GM23338 (cell line): ENCODE results near the gene C11orf98. TPM values are rescaled to one million over a fixed set of nuclear protein-coding genes. Genes with fewer than 3 reads are reported as not detected.
A peak's percentile ranks its signal among the peaks of the same experiment; 100 is the strongest.

Source experiments
- ATAC-seq: fragments of 200-7000 bp; cut with Tn5 transposase; 3 replicates; pipeline ENCODE4 v1.9.1; 2020
- DNase-seq: peaks from one replicate; pipeline ENCODE4 v3.0.0-alpha.2; 2015; ENCODE audit warnings: low spot score
- H2AFZ ChIP-seq: fragments of 200-600 bp; sonication (generic); 2 replicates; pipeline ENCODE4 v1.8.0; 2016; ENCODE audit warnings: antibody characterized with exemption, mild to moderate bottlenecking, moderate library complexity
- H3F3A ChIP-seq: fragments of 200-600 bp; sonication (generic); replicated peaks from 2 replicates; pipeline ENCODE4 v1.8.0; 2017; ENCODE audit warnings: antibody characterized with exemption, mixed run types, low read depth
- H3K27ac ChIP-seq: fragments of 200-600 bp; sonication (generic); 2 replicates; pipeline ENCODE4 v1.6.1; 2016; ENCODE audit warnings: low read depth
- H3K27me3 ChIP-seq: fragments of 200-600 bp; sonication (generic); 2 replicates; pipeline ENCODE4 v1.8.0; 2016; ENCODE audit warnings: mild to moderate bottlenecking, mixed run types, moderate library complexity; ENCODE audit not compliant: insufficient read depth
- H3K36me3 ChIP-seq: fragments of 200-600 bp; sonication (generic); 2 replicates; pipeline ENCODE4 v1.8.0; 2016; ENCODE audit warnings: mild to moderate bottlenecking; ENCODE audit not compliant: insufficient read depth
- H3K4me1 ChIP-seq: fragments of 200-600 bp; sonication (generic); 2 replicates; pipeline ENCODE4 v1.8.0; 2016; ENCODE audit warnings: mild to moderate bottlenecking, moderate library complexity; ENCODE audit not compliant: insufficient read depth
- H3K4me2 ChIP-seq: fragments of 200-600 bp; sonication (generic); 2 replicates; pipeline ENCODE4 v1.7.1; 2017; ENCODE audit warnings: mixed run types
- H3K4me3 ChIP-seq: fragments of 200-600 bp; sonication (generic); 2 replicates; pipeline ENCODE4 v1.6.1; 2016; ENCODE audit warnings: mixed run types
- H3K79me2 ChIP-seq: fragments of 200-600 bp; sonication (generic); replicated peaks from 2 replicates; pipeline ENCODE4 v1.8.0; 2017; ENCODE audit warnings: mild to moderate bottlenecking; ENCODE audit not compliant: insufficient read depth
- H3K9me2 ChIP-seq: fragments of 200-600 bp; sonication (generic); 2 replicates; pipeline ENCODE4 v1.8.0; 2017; ENCODE audit not compliant: insufficient read depth
- H4K20me1 ChIP-seq: fragments of 200-600 bp; sonication (generic); replicated peaks from 2 replicates; pipeline ENCODE4 v1.8.0; 2017; ENCODE audit warnings: mild to moderate bottlenecking; ENCODE audit not compliant: insufficient read depth
- H3K27ac Mint-ChIP-seq: 2 replicates; pipeline ENCODE4 v1.8.0; 2020; ENCODE audit warnings: inconsistent platforms, mild to moderate bottlenecking, moderate library complexity, mixed read lengths
- H3K27me3 Mint-ChIP-seq: 3 replicates; pipeline ENCODE4 v1.8.0; 2022; ENCODE audit warnings: low read depth, mild to moderate bottlenecking, moderate library complexity, mixed read lengths, inconsistent platforms; ENCODE audit not compliant: insufficient read depth, poor library complexity
- H3K36me3 Mint-ChIP-seq: 3 replicates; pipeline ENCODE4 v1.8.0; 2021; ENCODE audit warnings: low read depth, mild to moderate bottlenecking, inconsistent platforms, moderate library complexity, mixed read lengths
- H3K4me1 Mint-ChIP-seq: 3 replicates; pipeline ENCODE4 v1.8.0; 2020; ENCODE audit warnings: mild to moderate bottlenecking, inconsistent platforms, mixed read lengths
- H3K4me3 Mint-ChIP-seq: 3 replicates; pipeline ENCODE4 v1.8.0; 2021; ENCODE audit warnings: moderate library complexity, mild to moderate bottlenecking, inconsistent platforms, mixed read lengths
- H3K9me3 Mint-ChIP-seq: 3 replicates; pipeline ENCODE4 v1.8.0; 2020; ENCODE audit warnings: moderate library complexity, mild to moderate bottlenecking, inconsistent platforms, mixed read lengths
- ZNF331 ChIP-seq: fragments of 250-450 bp; sonication (Bioruptor Pico); IDR thresholded peaks from 2 replicates; pipeline ENCODE4 v1.5.0; 2020; ENCODE audit warnings: low read depth, mild to moderate bottlenecking, moderate library complexity
- polyA plus RNA-seq: library from polyadenylated mRNA; unstranded; fragments of >200 nt; fragmentation: Nextera tagmentation; extraction: Ambion mirVana; gene quantifications from 2 replicates; pipeline ENCODE4 v1.2.1, GENCODE V29; 2016
- small RNA-seq: library from RNA; depleted of rRNA; stranded (forward); fragments of <200 nt; gene quantifications from one replicate; pipeline ENCODE3, GENCODE V24; 2014; ENCODE audit warnings: low replicate concordance
- total RNA-seq: library from RNA; depleted of rRNA; stranded (reverse); fragments of >200 nt; shearing (Covaris generic); gene quantifications from 2 replicates; pipeline ENCODE4 v1.2.3, GENCODE V29; 2014; rRNA removed
- TF ChIP-seq, protein P1 (sequence below): IDR thresholded peaks from one replicate; pipeline ENCODE4 v1.6.1; 2018; ENCODE audit warnings: antibody characterized with exemption; ENCODE audit not compliant: unreplicated experiment
- TF ChIP-seq, protein P2 (sequence below), 2 experiments: fragments of 200-600 bp in 1 of 2; sonication (generic) in 1 of 2; conservative IDR thresholded peaks; 2 replicates each; pipeline versions ENCODE4 v1.5.1 to v1.6.1; 2016 to 2017; ENCODE audit warnings: antibody characterized with exemption in 2 of 2, low read depth in 2 of 2, mild to moderate bottlenecking in 2 of 2, moderate library complexity in 1 of 2

The C11orf98 gene
- total and polyA plus RNA-seq, 2 experiments from 2014 or later, result 132 to 479 TPM

DNA sequence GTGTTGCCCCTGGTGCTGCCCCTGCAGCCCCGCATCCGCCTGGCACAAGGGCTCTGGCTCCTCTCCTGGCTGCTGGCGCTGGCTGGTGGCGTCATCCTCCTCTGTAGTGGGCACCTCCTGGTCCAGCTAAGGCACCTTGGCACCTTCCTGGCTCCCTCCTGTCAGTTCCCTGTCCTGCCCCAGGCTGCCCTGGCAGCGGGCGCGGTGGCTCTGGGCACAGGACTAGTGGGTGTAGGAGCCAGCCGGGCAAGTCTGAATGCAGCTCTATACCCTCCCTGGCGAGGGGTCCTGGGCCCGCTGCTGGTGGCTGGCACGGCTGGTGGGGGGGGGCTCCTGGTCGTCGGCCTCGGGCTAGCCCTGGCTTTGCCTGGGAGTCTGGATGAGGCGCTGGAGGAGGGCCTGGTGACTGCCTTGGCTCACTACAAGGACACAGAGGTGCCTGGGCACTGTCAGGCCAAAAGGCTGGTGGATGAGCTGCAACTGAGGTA lies 51.7 kb downstream of the C11orf98 start:
- no peak for DNase-seq
- peak overlapping the region; percentile 69; the same call in 1 of the 2 replicates for H3K27ac ChIP-seq
- H3K27ac Mint-ChIP-seq, result no peak overlapping the region
- no peaks in the 10 kb centered on the region for H4K20me1 ChIP-seq
- H3K27me3 Mint-ChIP-seq, result peaks cover 26% of the 10 kb centered on the region
- H3F3A ChIP-seq, result peaks cover 16% of the 10 kb centered on the region; the same call in 1 of the 2 replicates
- peaks cover 4% of the 10 kb centered on the region; the same call in 2 of the 3 replicates for H3K9me3 Mint-ChIP-seq
- no peaks in the 10 kb centered on the region for H3K79me2 ChIP-seq
- ATAC-seq, result no peak
- TF ChIP-seq, protein P1, sequence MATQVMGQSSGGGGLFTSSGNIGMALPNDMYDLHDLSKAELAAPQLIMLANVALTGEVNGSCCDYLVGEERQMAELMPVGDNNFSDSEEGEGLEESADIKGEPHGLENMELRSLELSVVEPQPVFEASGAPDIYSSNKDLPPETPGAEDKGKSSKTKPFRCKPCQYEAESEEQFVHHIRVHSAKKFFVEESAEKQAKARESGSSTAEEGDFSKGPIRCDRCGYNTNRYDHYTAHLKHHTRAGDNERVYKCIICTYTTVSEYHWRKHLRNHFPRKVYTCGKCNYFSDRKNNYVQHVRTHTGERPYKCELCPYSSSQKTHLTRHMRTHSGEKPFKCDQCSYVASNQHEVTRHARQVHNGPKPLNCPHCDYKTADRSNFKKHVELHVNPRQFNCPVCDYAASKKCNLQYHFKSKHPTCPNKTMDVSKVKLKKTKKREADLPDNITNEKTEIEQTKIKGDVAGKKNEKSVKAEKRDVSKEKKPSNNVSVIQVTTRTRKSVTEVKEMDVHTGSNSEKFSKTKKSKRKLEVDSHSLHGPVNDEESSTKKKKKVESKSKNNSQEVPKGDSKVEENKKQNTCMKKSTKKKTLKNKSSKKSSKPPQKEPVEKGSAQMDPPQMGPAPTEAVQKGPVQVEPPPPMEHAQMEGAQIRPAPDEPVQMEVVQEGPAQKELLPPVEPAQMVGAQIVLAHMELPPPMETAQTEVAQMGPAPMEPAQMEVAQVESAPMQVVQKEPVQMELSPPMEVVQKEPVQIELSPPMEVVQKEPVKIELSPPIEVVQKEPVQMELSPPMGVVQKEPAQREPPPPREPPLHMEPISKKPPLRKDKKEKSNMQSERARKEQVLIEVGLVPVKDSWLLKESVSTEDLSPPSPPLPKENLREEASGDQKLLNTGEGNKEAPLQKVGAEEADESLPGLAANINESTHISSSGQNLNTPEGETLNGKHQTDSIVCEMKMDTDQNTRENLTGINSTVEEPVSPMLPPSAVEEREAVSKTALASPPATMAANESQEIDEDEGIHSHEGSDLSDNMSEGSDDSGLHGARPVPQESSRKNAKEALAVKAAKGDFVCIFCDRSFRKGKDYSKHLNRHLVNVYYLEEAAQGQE, result no peak
- TF ChIP-seq, protein P2, sequence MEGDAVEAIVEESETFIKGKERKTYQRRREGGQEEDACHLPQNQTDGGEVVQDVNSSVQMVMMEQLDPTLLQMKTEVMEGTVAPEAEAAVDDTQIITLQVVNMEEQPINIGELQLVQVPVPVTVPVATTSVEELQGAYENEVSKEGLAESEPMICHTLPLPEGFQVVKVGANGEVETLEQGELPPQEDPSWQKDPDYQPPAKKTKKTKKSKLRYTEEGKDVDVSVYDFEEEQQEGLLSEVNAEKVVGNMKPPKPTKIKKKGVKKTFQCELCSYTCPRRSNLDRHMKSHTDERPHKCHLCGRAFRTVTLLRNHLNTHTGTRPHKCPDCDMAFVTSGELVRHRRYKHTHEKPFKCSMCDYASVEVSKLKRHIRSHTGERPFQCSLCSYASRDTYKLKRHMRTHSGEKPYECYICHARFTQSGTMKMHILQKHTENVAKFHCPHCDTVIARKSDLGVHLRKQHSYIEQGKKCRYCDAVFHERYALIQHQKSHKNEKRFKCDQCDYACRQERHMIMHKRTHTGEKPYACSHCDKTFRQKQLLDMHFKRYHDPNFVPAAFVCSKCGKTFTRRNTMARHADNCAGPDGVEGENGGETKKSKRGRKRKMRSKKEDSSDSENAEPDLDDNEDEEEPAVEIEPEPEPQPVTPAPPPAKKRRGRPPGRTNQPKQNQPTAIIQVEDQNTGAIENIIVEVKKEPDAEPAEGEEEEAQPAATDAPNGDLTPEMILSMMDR (conservative IDR thresholded peaks at IDR 0.05; ENCODE audit: low read depth in 2 of 2), result no peak
- no peak for TF ChIP-seq ZNF331 (CRISPR knock-in tag)
- peak overlapping the region; percentile 83 for H3K4me3 ChIP-seq
- peaks cover 12% of the 10 kb centered on the region for H3K36me3 Mint-ChIP-seq
- peak overlapping the region; percentile 73 for H3K4me2 ChIP-seq
- H3K27me3 ChIP-seq, result peaks cover 11% of the 10 kb centered on the region; the same call in 1 of the 2 replicates
- H3K4me3 Mint-ChIP-seq, result peak overlapping the region; percentile 63
- no peak overlapping the region for H2AFZ ChIP-seq
- H3K4me1 Mint-ChIP-seq, result peaks cover 32% of the 10 kb centered on the region
- H3K9me2 ChIP-seq, result no peaks in the 10 kb centered on the region
- no peaks in the 10 kb centered on the region for H3K36me3 ChIP-seq
- peaks cover 8% of the 10 kb centered on the region; the same call in 1 of the 2 replicates for H3K4me1 ChIP-seq

Small RNA genes lying within 50 kb of the gene (small RNA-seq; reads per million reads assigned to genes)
- gene SNORA57, result not detected

Other genes starting within 250 kb of the C11orf98 start
- gene SCGB1A1, start 246.2 kb downstream of the C11orf98 start, total RNA-seq, result not detected in 2 replicates
- gene SCGB1A1, start 246.2 kb downstream of the C11orf98 start, polyA plus RNA-seq, result not detected in 2 replicates
- gene AHNAK, start 118.4 kb downstream of the C11orf98 start, total RNA-seq, result 1.7 and 2.1 TPM in 2 replicates
- 0.91 and 1.1 TPM in 2 replicates for gene AHNAK, start 118.4 kb downstream of the C11orf98 start, polyA plus RNA-seq
- gene EEF1G, start 91.3 kb downstream of the C11orf98 start, total RNA-seq, result 1,200 and 1,316 TPM in 2 replicates
- 696 and 736 TPM in 2 replicates for gene EEF1G, start 91.3 kb downstream of the C11orf98 start, polyA plus RNA-seq
- 15.2 and 22.2 TPM in 2 replicates for gene TUT1, start 73.7 kb downstream of the C11orf98 start, total RNA-seq
- gene TUT1, start 73.7 kb downstream of the C11orf98 start, polyA plus RNA-seq, result 12.8 and 14.0 TPM in 2 replicates
- gene MTA2, start 63.3 kb downstream of the C11orf98 start, total RNA-seq, result 93.6 and 102 TPM in 2 replicates
- 22.1 and 22.9 TPM in 2 replicates for gene MTA2, start 63.3 kb downstream of the C11orf98 start, polyA plus RNA-seq
- 17.1 and 19.3 TPM in 2 replicates for gene EML3, start 52.4 kb downstream of the C11orf98 start, total RNA-seq
- gene EML3, start 52.4 kb downstream of the C11orf98 start, polyA plus RNA-seq, result 15.4 and 15.5 TPM in 2 replicates
- 0.24 TPM in 1 of 2 replicates, not detected in the other for gene ROM1, start 52.0 kb downstream of the C11orf98 start, total RNA-seq
- gene ROM1, start 52.0 kb downstream of the C11orf98 start, polyA plus RNA-seq, result 0.65 and 0.89 TPM in 2 replicates
- gene B3GAT3, start 43.2 kb downstream of the C11orf98 start, total RNA-seq, result 18.4 and 21.1 TPM in 2 replicates
- gene B3GAT3, start 43.2 kb downstream of the C11orf98 start, polyA plus RNA-seq, result 16.4 and 16.6 TPM in 2 replicates
- 267 and 272 TPM in 2 replicates for gene GANAB, start 18.6 kb downstream of the C11orf98 start, total RNA-seq
- 76.8 and 82.3 TPM in 2 replicates for gene GANAB, start 18.6 kb downstream of the C11orf98 start, polyA plus RNA-seq
- 33.4 and 37.2 TPM in 2 replicates for gene INTS5, start 11.9 kb downstream of the C11orf98 start, total RNA-seq
- 5.7 TPM in 2 replicates for gene INTS5, start 11.9 kb downstream of the C11orf98 start, polyA plus RNA-seq
- 8.0 and 26.4 TPM in 2 replicates for gene CSKMT, start 102 bp upstream of the C11orf98 start, total RNA-seq
- gene CSKMT, start 102 bp upstream of the C11orf98 start, polyA plus RNA-seq, result 25.6 and 30.0 TPM in 2 replicates
- gene UQCC3, start 6.5 kb upstream of the C11orf98 start, total RNA-seq, result 13.0 and 15.9 TPM in 2 replicates
- gene UQCC3, start 6.5 kb upstream of the C11orf98 start, polyA plus RNA-seq, result 53.9 and 54.7 TPM in 2 replicates
- gene LBHD1, start 7.1 kb upstream of the C11orf98 start, total RNA-seq, result 2.8 TPM in 2 replicates
- gene LBHD1, start 7.1 kb upstream of the C11orf98 start, polyA plus RNA-seq, result 1.5 and 2.9 TPM in 2 replicates
- 62.0 and 132 TPM in 2 replicates for gene UBXN1, start 13.9 kb upstream of the C11orf98 start, total RNA-seq
- 126 and 132 TPM in 2 replicates for gene UBXN1, start 13.9 kb upstream of the C11orf98 start, polyA plus RNA-seq
- 0.12 and 0.21 TPM in 2 replicates for gene LRRN4CL, start 24.3 kb upstream of the C11orf98 start, total RNA-seq
- gene LRRN4CL, start 24.3 kb upstream of the C11orf98 start, polyA plus RNA-seq, result 0.08 and 0.10 TPM in 2 replicates
- gene BSCL2, start 42.2 kb upstream of the C11orf98 start, total RNA-seq, result 49.0 and 60.2 TPM in 2 replicates
- gene BSCL2, start 42.2 kb upstream of the C11orf98 start, polyA plus RNA-seq, result 81.7 and 91.5 TPM in 2 replicates
- gene GNG3, start 42.5 kb upstream of the C11orf98 start, total RNA-seq, result 0.82 and 2.1 TPM in 2 replicates
- 5.7 and 7.2 TPM in 2 replicates for gene GNG3, start 42.5 kb upstream of the C11orf98 start, polyA plus RNA-seq
- 18.3 and 21.7 TPM in 2 replicates for gene HNRNPUL2, start 62.2 kb upstream of the C11orf98 start, total RNA-seq
- 9.4 and 10.9 TPM in 2 replicates for gene HNRNPUL2, start 62.2 kb upstream of the C11orf98 start, polyA plus RNA-seq
- 27.5 and 51.4 TPM in 2 replicates for gene TTC9C, start 63.3 kb upstream of the C11orf98 start, total RNA-seq
- gene TTC9C, start 63.3 kb upstream of the C11orf98 start, polyA plus RNA-seq, result 42.0 and 42.6 TPM in 2 replicates
- 82.6 and 91.7 TPM in 2 replicates for gene ZBTB3, start 89.0 kb upstream of the C11orf98 start, total RNA-seq
- gene ZBTB3, start 89.0 kb upstream of the C11orf98 start, polyA plus RNA-seq, result 47.8 and 52.2 TPM in 2 replicates
- gene POLR2G, start 96.4 kb upstream of the C11orf98 start, total RNA-seq, result 101 and 117 TPM in 2 replicates
- gene POLR2G, start 96.4 kb upstream of the C11orf98 start, polyA plus RNA-seq, result 193 and 196 TPM in 2 replicates
- gene TAF6L, start 106.2 kb upstream of the C11orf98 start, total RNA-seq, result 30.6 and 50.6 TPM in 2 replicates
- gene TAF6L, start 106.2 kb upstream of the C11orf98 start, polyA plus RNA-seq, result 21.8 and 23.0 TPM in 2 replicates
- 15.3 and 17.5 TPM in 2 replicates for gene TMEM179B, start 122.2 kb upstream of the C11orf98 start, total RNA-seq
- gene TMEM179B, start 122.2 kb upstream of the C11orf98 start, polyA plus RNA-seq, result 10.6 and 16.9 TPM in 2 replicates
- 35.6 and 46.1 TPM in 2 replicates for gene TMEM223, start 126.8 kb upstream of the C11orf98 start, total RNA-seq
- 59.6 and 69.1 TPM in 2 replicates for gene TMEM223, start 126.8 kb upstream of the C11orf98 start, polyA plus RNA-seq
- gene NXF1, start 140.2 kb upstream of the C11orf98 start, total RNA-seq, result 31.8 and 33.8 TPM in 2 replicates
- 31.1 and 31.7 TPM in 2 replicates for gene NXF1, start 140.2 kb upstream of the C11orf98 start, polyA plus RNA-seq
- gene STX5, start 166.8 kb upstream of the C11orf98 start, total RNA-seq, result 15.0 and 22.2 TPM in 2 replicates
- 7.4 and 7.7 TPM in 2 replicates for gene STX5, start 166.8 kb upstream of the C11orf98 start, polyA plus RNA-seq
- not detected in 2 replicates for gene TEX54, start 167.6 kb upstream of the C11orf98 start, total RNA-seq
- gene TEX54, start 167.6 kb upstream of the C11orf98 start, polyA plus RNA-seq, result 1.3 and 1.9 TPM in 2 replicates
- 109 and 136 TPM in 2 replicates for gene WDR74, start 174.4 kb upstream of the C11orf98 start, total RNA-seq
- gene WDR74, start 174.4 kb upstream of the C11orf98 start, polyA plus RNA-seq, result 94.4 and 95.8 TPM in 2 replicates
- gene SLC3A2, start 215.7 kb upstream of the C11orf98 start, total RNA-seq, result 375 and 425 TPM in 2 replicates
- 240 and 241 TPM in 2 replicates for gene SLC3A2, start 215.7 kb upstream of the C11orf98 start, polyA plus RNA-seq